ENCODE data around the gene SLC10A2. TPM values are rescaled to one million over a fixed set of nuclear protein-coding genes. Genes with fewer than 3 reads are reported as not detected.

SLC10A2 gene
- total RNA-seq, 1 donor from 2014 or later = not detected

DNA sequence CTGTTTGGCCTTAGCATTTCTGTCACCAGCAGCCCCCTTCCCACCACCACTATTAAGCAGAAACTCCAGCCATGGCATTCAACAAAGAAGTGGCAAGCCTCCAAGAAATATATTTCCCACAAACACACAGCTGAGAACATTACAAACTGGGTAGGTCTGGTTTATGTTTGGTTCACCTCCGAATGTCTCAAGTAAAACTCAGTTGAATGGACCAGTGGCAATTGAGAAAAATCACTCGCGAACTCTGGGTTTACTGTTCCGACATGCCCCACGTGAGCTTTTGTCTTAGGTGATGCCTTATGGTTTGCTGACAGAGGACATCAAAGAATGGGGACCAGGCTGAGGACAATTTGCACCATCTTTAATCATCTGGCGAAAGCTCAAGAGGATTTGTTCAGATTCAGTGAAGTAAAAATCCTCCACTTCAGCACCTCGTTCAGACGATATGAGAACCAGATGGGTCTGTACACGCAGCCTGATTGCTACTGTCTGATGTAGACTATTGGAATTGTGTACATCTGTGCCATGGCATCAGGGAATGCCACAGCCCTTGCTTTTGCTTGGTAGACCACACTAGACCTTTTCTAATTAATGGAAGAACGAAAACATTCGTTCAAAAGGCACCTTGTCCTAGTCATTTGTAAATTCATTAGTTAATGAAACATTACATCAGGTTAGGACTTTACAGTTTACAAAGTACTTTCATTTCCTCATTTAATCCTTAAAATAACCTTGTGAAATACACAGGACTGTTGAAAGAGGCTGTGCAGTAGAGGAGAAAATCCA lies 59.4 kb downstream of the SLC10A2 start:
- Mint-ChIP-seq H3K4me1 (ENCODE audit: unreplicated experiment) (peaks cover 59% of the 10 kb centered on the region), H3K9me3 (ENCODE audit: unreplicated experiment) (no peaks in the 10 kb centered on the region), H3K27me3 (ENCODE audit: unreplicated experiment) (no peaks in the 10 kb centered on the region), H3K27ac (ENCODE audit: unreplicated experiment) (peak overlapping the region; percentile 87), H3K36me3 (ENCODE audit: unreplicated experiment) (no peaks in the 10 kb centered on the region), H3K4me3 (ENCODE audit: unreplicated experiment) (no peak overlapping the region)
- TF ChIP-seq, protein P1, sequence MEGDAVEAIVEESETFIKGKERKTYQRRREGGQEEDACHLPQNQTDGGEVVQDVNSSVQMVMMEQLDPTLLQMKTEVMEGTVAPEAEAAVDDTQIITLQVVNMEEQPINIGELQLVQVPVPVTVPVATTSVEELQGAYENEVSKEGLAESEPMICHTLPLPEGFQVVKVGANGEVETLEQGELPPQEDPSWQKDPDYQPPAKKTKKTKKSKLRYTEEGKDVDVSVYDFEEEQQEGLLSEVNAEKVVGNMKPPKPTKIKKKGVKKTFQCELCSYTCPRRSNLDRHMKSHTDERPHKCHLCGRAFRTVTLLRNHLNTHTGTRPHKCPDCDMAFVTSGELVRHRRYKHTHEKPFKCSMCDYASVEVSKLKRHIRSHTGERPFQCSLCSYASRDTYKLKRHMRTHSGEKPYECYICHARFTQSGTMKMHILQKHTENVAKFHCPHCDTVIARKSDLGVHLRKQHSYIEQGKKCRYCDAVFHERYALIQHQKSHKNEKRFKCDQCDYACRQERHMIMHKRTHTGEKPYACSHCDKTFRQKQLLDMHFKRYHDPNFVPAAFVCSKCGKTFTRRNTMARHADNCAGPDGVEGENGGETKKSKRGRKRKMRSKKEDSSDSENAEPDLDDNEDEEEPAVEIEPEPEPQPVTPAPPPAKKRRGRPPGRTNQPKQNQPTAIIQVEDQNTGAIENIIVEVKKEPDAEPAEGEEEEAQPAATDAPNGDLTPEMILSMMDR (IDR thresholded peaks at IDR 0.05) = no peak
- no peak for DNase-seq (ENCODE audit: extremely low spot score, unreplicated experiment)

DNA sequence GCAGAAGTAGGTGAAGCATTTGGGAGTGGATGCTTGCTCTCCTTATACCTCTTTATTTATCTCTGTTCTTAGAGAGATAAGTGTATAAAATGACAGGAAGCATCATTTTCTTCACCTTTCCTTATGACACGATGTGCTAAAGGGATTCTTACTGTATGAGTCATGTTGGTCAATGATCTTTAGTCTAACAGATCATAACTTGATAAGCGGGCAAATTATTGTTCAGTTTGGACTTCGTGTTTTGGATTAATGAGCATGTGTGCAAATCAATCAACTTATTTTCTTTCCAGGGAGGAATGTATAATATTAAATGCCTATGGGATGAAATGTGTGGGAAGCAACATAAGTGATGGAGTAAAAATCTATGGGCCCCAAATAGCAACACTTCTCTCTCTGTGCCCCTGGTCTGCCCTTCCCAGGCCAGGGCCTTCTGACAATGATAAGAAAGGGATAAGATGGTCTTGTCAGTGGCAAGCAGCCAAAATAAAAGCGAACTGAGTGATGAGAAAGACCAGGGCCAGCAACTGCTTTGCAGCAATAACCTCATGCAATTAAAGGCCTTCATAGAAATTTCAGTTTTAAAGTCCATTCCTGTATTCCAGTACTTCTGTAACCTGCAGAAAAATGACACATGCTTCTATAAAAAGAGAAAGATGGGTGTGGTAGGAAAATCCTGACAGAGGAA lies 61.4 kb downstream of the SLC10A2 start:
- H3K36me3 Mint-ChIP-seq (ENCODE audit: unreplicated experiment) = no peaks in the 10 kb centered on the region
- peaks cover 56% of the 10 kb centered on the region for H3K4me1 Mint-ChIP-seq (ENCODE audit: unreplicated experiment)
- no peak overlapping the region for H3K4me3 Mint-ChIP-seq (ENCODE audit: unreplicated experiment)
- no peak for DNase-seq (ENCODE audit: extremely low spot score, unreplicated experiment)
- H3K27me3 Mint-ChIP-seq (ENCODE audit: unreplicated experiment) = no peaks in the 10 kb centered on the region
- no peak overlapping the region for H3K27ac Mint-ChIP-seq (ENCODE audit: unreplicated experiment)
- H3K9me3 Mint-ChIP-seq (ENCODE audit: unreplicated experiment) = no peaks in the 10 kb centered on the region
- TF ChIP-seq, protein P1 (IDR thresholded peaks at IDR 0.05) = no peak

DNA sequence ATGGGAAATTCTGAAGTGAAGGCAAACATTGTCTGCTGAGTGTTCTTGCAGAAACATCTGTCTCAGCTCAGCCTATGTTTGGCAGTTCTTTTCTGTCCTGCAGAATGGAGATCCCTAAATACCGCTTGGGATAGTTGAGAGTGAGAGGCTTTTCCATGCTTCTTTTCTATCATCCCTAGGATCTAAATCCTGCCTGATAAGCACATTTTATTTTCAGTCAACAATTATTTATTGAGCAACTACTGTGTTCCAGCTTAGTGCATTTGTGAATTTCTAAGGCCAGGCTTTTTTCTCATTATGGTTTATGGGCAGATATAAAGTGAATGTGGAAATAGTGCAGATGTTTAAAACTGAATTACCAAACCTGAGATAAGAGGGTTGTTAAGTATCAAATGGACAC lies 62.6 kb downstream of the SLC10A2 start:
- no peaks in the 10 kb centered on the region for H3K9me3 Mint-ChIP-seq (ENCODE audit: unreplicated experiment)
- H3K36me3 Mint-ChIP-seq (ENCODE audit: unreplicated experiment) = no peaks in the 10 kb centered on the region
- DNase-seq (ENCODE audit: extremely low spot score, unreplicated experiment) = no peak
- H3K27ac Mint-ChIP-seq (ENCODE audit: unreplicated experiment) = peak overlapping the region; percentile 77
- peaks cover 48% of the 10 kb centered on the region for H3K4me1 Mint-ChIP-seq (ENCODE audit: unreplicated experiment)
- TF ChIP-seq, protein P1 (IDR thresholded peaks at IDR 0.05) = no peak
- H3K27me3 Mint-ChIP-seq (ENCODE audit: unreplicated experiment) = no peaks in the 10 kb centered on the region
- H3K4me3 Mint-ChIP-seq (ENCODE audit: unreplicated experiment) = peak overlapping the region; percentile 4

DNA sequence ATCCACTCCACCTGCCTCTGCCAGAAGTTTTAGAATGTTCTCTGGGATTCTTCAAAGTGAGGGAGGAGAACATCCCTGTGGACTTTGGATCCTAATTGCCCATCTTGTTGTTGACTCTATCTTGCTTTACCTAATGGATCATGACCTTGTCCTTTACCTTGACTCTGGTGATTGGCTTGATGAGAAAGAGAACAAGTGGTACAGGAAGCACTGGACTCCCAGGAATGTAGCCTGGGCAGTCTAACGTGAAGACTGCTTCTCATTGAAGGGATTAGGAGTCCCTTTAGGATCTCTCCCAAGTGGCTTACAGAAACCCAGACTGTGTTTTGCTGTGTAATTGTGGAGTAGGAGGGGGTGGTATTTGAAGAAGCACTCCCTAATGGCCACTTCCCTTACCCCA lies 63.9 kb downstream of the SLC10A2 start:
- Mint-ChIP-seq H3K4me1 (ENCODE audit: unreplicated experiment) (peaks cover 51% of the 10 kb centered on the region), H3K4me3 (ENCODE audit: unreplicated experiment) (no peak overlapping the region), H3K27ac (ENCODE audit: unreplicated experiment) (no peak overlapping the region)

DNA sequence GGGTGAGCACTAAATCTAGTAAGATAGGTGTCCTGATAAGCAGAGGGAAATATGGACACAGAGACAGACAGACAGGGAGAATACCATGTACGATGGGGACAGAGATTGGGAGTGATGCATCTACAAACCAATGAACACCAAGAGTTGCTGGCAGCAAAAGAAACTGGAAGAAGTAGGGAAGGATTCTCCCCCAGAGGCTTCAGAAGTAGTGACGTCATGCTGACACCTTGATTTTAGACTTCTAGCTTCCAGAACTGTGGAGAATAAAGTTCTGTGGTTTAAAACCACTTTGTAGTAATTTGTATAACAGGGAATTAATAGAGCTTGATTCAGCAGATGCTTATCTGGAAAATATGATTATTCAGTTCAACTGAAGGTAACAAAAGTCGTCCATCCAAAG lies 66.1 kb downstream of the SLC10A2 start:
- H3K4me1 Mint-ChIP-seq (ENCODE audit: unreplicated experiment) = peaks cover 32% of the 10 kb centered on the region
- TF ChIP-seq, protein P1 (IDR thresholded peaks at IDR 0.05) = no peak

More for the DNA sequence above, 63.9 kb downstream of the SLC10A2 start:
- no peaks in the 10 kb centered on the region for H3K36me3 Mint-ChIP-seq (ENCODE audit: unreplicated experiment)
- DNase-seq (ENCODE audit: extremely low spot score, unreplicated experiment) = no peak
- TF ChIP-seq, protein P1 (IDR thresholded peaks at IDR 0.05) = no peak
- H3K9me3 Mint-ChIP-seq (ENCODE audit: unreplicated experiment) = no peaks in the 10 kb centered on the region
- H3K27me3 Mint-ChIP-seq (ENCODE audit: unreplicated experiment) = no peaks in the 10 kb centered on the region

More for the DNA sequence above, 66.1 kb downstream of the SLC10A2 start:
- H3K9me3 Mint-ChIP-seq (ENCODE audit: unreplicated experiment) = no peaks in the 10 kb centered on the region
- DNase-seq (ENCODE audit: extremely low spot score, unreplicated experiment) = no peak
- no peaks in the 10 kb centered on the region for H3K27me3 Mint-ChIP-seq (ENCODE audit: unreplicated experiment)
- no peaks in the 10 kb centered on the region for H3K36me3 Mint-ChIP-seq (ENCODE audit: unreplicated experiment)
- H3K27ac Mint-ChIP-seq (ENCODE audit: unreplicated experiment) = no peak overlapping the region
- no peak overlapping the region for H3K4me3 Mint-ChIP-seq (ENCODE audit: unreplicated experiment)

All from osteocyte (in vitro differentiated cells).